GM21381 (cell line): ENCODE data around the gene ZNF581.

Source experiments
- ATAC-seq: cut with Tn5 transposase; IDR thresholded peaks from one replicate; pipeline ENCODE4 v1.9.1; 2021; ENCODE audit warnings: mild to moderate bottlenecking, moderate library complexity; ENCODE audit not compliant: unreplicated experiment

Gene ZNF581

GRCh38 chr19:55692681-55693081, 49.2 kb downstream of the ZNF581 start:
- ATAC-seq, result no peak

GRCh38 chr19:55693336-55693974, 50.0 kb downstream of the ZNF581 start:
- ATAC-seq, result no peak

- ATAC-seq, result no peak
Measured at GRCh38 chr19:55694241-55694655, 50.8 kb downstream of the ZNF581 start.

GRCh38 chr19:55694656-55695491, 51.4 kb downstream of the ZNF581 start:
- no peak for ATAC-seq
